ENCODE data around the gene HYI.

Gene HYI

DNA sequence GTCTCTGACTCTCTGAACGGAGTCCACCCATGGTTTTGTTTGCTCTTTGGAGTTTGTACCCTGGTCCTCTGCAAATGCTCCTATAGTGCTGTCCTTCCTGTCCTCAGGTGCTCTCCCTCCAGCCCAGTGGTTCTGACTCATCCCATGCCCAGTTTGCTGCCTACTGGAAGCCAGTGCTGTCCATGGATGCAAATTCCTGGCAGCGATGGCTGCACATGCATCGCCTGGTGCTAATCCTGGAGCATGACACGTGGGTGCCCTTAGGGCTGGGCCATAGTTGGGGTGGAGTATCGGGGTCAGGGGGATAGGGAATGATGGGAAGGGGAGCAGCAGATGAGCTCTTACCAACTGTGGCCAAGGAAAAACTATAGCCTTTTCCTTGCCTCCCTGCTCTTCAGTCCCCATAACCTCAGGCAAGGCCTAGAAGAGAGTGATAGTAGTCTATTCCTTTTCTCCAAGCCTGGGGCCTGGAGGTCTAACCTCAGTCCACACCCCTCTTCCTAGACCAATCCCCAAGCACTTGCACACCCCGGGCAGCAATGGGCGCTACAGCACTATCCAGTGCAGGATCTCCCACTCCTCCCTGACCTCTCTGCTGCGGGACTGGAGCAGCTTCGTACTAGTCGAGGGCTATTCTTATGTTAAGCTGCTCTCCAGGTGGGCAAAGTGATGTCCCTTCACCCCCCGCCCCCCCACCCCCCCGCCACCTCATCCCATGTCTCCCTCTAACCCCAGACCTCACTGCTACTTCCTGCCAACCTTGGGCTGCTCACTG is 31.6 kb downstream of the HYI start:
- TF ChIP-seq, protein P1, sequence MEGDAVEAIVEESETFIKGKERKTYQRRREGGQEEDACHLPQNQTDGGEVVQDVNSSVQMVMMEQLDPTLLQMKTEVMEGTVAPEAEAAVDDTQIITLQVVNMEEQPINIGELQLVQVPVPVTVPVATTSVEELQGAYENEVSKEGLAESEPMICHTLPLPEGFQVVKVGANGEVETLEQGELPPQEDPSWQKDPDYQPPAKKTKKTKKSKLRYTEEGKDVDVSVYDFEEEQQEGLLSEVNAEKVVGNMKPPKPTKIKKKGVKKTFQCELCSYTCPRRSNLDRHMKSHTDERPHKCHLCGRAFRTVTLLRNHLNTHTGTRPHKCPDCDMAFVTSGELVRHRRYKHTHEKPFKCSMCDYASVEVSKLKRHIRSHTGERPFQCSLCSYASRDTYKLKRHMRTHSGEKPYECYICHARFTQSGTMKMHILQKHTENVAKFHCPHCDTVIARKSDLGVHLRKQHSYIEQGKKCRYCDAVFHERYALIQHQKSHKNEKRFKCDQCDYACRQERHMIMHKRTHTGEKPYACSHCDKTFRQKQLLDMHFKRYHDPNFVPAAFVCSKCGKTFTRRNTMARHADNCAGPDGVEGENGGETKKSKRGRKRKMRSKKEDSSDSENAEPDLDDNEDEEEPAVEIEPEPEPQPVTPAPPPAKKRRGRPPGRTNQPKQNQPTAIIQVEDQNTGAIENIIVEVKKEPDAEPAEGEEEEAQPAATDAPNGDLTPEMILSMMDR (IDR thresholded peaks at IDR 0.05), result no peak
- TF ChIP-seq ZFX (IDR thresholded peaks at IDR 0.05; ENCODE audit: borderline replicate concordance), result no peak
- no peak overlapping the region for H3K27ac ChIP-seq

DNA sequence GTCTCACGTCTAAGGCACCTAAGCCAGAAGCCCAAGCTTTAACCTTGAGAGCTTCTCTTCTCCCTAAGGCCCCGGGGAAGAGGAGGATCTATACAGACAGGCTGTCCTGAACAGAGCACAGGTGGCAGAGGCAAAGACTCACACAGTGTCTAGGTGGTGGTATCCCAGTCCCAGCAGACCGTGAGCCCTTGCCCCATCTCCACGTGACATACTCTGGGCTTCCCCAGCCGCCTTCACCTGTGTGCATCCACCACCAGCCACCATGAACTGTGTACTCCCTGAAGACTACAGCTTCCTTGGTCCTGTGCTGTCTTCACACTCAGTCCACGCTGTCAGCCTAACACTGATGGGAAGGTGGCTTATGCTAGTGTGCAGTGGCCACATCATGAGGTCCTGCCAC is 32.3 kb downstream of the HYI start:
- H3K27ac ChIP-seq, result no peak overlapping the region
- TF ChIP-seq, protein P1 (IDR thresholded peaks at IDR 0.05), result no peak
- TF ChIP-seq ZFX (IDR thresholded peaks at IDR 0.05; ENCODE audit: borderline replicate concordance), result no peak

DNA sequence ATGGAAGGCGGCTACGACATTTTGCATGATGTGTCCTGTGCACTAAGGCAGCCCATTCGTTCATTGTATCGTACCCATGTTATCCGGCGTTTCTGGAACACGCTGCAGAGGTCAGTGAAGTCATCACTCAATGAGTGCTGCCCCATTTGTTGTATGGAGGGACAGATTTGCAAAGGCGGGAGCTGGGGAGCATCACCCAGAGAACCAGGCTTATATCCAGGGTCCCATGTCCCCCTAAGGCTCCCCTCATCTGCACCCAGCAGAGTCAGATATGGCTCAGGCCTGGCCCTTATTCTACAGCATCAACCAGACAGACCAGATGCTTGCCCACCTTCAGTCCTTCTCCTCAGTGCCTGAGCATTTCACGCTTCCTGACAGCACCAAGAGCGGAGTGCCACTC is 32.9 kb downstream of the HYI start:
- no peak overlapping the region for H3K27ac ChIP-seq
- TF ChIP-seq ZFX (IDR thresholded peaks at IDR 0.05; ENCODE audit: borderline replicate concordance), result no peak
- TF ChIP-seq, protein P1 (IDR thresholded peaks at IDR 0.05), result no peak

DNA sequence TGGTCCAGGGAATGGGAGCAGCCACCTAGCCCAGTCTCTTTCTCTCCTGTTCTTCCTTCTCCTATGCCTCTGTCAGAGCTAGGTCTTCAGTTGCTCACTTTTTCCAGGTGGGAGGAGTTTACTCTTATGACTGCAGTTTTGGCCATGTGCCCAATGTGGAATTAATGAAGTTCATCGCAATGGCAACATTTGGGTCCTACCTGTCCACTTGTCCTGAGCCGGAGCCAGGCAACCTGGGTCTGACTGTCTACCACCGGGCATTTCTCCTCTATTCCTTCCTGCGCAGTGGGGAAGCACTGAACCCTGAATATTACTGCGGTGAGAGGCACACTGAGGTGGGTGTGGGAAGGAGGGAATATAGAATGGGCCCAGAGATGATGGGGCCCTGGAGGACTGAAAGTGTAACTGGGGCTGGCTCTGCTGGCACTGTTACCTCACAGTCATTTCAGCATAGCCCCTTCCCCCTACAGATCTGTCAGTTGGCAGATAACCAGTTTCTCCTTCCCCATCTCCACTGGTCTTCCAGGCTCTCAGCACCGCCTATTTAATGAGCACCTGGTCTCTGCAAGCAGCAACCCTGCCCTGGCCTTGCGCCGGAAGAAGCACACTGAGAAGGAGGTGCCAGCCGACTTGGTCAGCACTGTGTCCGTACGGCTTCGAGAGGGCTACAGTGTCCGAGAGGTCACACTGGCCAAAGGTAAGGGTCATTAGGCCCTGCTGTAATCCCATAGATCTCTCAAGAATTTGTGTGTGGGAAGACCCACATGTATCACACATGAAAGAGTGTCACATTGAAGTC is 33.9 kb downstream of the HYI start:
- no peak overlapping the region for H3K27ac ChIP-seq
- TF ChIP-seq ZFX (IDR thresholded peaks at IDR 0.05; ENCODE audit: borderline replicate concordance), result no peak
- TF ChIP-seq, protein P1 (IDR thresholded peaks at IDR 0.05), result no peak

DNA sequence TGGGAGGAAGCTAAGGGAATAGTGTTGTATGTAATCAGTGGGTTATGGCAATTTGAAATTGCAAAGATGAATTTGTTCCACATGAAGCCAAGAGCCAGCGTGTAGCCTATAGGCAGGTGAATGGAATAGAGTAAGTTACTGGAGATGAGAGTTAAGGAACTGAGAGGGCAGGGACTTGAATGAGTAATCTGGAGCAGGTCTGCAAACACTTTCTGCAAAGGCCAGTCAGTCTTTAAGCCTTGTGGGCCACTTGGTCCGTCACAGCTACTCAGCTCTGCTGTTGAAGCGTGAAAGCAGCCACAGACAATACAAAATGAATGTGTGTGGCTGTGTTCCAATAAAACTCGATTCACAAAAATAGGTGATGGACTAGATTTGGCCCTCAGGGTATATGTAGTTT is 34.9 kb downstream of the HYI start:
- TF ChIP-seq, protein P1 (IDR thresholded peaks at IDR 0.05), result no peak
- no peak for TF ChIP-seq ZFX (IDR thresholded peaks at IDR 0.05; ENCODE audit: borderline replicate concordance)

DNA sequence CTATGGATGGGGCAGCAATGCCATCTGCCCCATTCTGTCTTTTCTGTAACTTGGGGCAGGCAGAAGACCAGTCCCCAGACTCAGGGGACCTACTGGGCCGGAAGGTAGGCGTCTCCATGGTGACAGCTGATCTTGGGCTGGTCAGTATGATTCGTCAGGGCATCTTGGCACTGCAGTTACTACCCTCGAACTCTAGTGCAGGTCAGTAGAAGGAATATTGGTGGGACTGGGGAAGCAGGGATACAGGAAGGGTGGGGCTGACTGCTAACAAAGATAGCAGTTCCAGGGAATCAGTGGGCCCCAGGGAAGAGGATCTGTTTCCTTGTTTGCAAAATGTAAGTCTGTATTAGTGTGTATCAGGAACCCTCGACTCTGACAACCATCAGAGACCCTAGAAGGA is 37.8 kb downstream of the HYI start:
- no peak for TF ChIP-seq ZFX (IDR thresholded peaks at IDR 0.05; ENCODE audit: borderline replicate concordance)
- TF ChIP-seq, protein P1 (IDR thresholded peaks at IDR 0.05), result no peak
- no peak overlapping the region for H3K27ac ChIP-seq

More for the DNA sequence above, 34.9 kb downstream of the HYI start:
- H3K27ac ChIP-seq, result no peak overlapping the region
